ENCODE data around the gene DYNC2I2.

- TF ChIP-seq, protein P1, sequence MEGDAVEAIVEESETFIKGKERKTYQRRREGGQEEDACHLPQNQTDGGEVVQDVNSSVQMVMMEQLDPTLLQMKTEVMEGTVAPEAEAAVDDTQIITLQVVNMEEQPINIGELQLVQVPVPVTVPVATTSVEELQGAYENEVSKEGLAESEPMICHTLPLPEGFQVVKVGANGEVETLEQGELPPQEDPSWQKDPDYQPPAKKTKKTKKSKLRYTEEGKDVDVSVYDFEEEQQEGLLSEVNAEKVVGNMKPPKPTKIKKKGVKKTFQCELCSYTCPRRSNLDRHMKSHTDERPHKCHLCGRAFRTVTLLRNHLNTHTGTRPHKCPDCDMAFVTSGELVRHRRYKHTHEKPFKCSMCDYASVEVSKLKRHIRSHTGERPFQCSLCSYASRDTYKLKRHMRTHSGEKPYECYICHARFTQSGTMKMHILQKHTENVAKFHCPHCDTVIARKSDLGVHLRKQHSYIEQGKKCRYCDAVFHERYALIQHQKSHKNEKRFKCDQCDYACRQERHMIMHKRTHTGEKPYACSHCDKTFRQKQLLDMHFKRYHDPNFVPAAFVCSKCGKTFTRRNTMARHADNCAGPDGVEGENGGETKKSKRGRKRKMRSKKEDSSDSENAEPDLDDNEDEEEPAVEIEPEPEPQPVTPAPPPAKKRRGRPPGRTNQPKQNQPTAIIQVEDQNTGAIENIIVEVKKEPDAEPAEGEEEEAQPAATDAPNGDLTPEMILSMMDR (IDR thresholded peaks at IDR 0.05): no peak
- TF ChIP-seq POLR2A (IDR thresholded peaks at IDR 0.05): no peak
Observed at GRCh38 chr9:128615571-128615970, 41.1 kb downstream of the DYNC2I2 start.
